Measurements from ENCODE around the gene MAGI3. TPM values are rescaled to one million over a fixed set of nuclear protein-coding genes. Genes with fewer than 3 reads are reported as not detected.

The MAGI3 gene
- total RNA-seq, 1 donor, result 7.3 TPM

DNA sequence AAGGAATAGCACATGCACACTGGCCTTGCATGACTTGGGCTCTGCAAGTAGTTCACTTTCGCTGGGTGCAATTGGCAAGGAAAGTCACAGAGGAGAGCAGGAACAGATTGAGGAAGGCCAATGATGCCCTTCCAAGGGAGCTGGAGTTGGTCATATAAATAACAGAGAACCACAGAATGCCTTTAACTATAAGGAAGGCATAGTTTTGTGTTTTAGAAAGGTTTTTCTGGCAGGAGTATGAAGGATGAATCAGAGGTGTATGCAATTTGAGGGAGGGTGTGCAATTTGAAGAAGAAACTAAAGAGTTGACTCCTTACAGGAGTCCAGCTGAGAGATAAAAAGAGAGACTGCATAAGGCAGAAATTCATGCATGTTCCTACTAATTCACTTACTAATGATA is 256.8 kb downstream of the MAGI3 start:
- no peak overlapping the region for H3K4me3 ChIP-seq (ENCODE audit: low read depth, low read length)
- no peak for TF ChIP-seq CTCF (IDR thresholded peaks at IDR 0.05; ENCODE audit: insufficient read depth, low read depth, low read length)
- DNase-seq (ENCODE audit: low read depth), result no peak

DNA sequence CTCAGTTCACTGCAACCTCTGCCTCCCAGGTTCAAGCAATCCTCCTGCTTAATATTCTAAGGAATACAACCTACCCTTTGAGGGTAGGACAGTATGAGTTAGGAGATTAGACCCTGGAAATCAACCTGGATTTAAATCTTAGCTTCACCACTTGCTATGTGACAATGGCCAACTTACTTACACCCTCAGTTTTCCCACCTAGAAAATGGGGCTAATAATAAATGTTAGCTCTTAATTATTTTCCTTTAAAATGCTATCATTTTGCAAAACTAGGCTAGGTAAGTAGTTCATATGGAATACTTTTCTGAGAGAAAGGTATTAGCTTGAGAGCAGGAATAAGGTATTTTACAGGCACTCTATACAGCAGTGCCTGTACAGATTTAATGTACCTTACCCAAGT is 258.2 kb downstream of the MAGI3 start:
- no peak for TF ChIP-seq CTCF (IDR thresholded peaks at IDR 0.05; ENCODE audit: insufficient read depth, low read depth, low read length)
- no peak for DNase-seq (ENCODE audit: low read depth)
- H3K4me3 ChIP-seq (ENCODE audit: low read depth, low read length), result no peak overlapping the region

DNA sequence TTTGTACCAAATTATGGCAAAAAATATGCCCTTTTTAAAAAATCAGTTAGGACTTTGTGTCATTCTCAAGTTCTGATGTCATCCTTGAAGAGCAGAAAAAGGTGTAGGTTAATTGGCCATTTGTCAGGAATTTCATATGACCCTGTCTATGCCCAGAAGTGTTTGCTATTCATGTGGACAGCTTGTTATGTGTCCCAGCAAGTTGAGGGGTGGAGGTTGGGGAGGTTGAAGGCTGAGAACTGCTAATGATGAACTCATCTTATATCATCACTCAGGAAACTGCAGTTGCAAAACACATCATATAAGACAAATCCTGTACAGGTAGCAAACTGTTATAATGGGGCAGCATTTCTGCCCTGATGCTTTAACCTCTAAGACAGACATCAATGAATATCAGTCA is 262.5 kb downstream of the MAGI3 start:
- DNase-seq (ENCODE audit: low read depth), result no peak

DNA sequence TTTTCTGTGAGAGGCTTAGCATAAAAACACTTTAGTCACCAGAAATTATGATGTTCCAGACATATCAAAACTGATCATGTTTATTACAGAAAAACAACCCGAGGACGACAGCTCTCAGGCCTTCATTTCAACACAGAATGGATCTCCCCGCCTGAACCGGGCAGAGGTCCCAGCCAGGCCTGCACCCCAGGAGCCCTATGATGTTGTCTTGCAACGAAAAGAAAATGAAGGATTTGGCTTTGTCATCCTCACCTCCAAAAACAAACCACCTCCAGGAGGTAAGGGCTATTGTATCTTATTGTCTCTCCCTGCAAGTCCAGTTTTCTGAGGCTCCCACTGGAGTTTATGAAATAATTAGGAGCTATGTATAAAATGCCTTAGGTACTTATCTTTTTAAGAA is 263.4 kb downstream of the MAGI3 start:
- no peak for TF ChIP-seq CTCF (IDR thresholded peaks at IDR 0.05; ENCODE audit: insufficient read depth, low read depth, low read length)
- no peak for DNase-seq (ENCODE audit: low read depth)
- no peak overlapping the region for H3K4me3 ChIP-seq (ENCODE audit: low read depth, low read length)

More for the DNA sequence above, 262.5 kb downstream of the MAGI3 start:
- no peak for TF ChIP-seq CTCF (IDR thresholded peaks at IDR 0.05; ENCODE audit: insufficient read depth, low read depth, low read length)
- H3K4me3 ChIP-seq (ENCODE audit: low read depth, low read length), result no peak overlapping the region

GRCh38 chr1:113654883-113655282 is 264.6 kb downstream of the MAGI3 start:
- TF ChIP-seq CTCF (IDR thresholded peaks at IDR 0.05; ENCODE audit: insufficient read depth, low read depth, low read length), result no peak
- H3K4me3 ChIP-seq (ENCODE audit: low read depth, low read length), result no peak overlapping the region
- no peak for DNase-seq (ENCODE audit: low read depth)

DNA sequence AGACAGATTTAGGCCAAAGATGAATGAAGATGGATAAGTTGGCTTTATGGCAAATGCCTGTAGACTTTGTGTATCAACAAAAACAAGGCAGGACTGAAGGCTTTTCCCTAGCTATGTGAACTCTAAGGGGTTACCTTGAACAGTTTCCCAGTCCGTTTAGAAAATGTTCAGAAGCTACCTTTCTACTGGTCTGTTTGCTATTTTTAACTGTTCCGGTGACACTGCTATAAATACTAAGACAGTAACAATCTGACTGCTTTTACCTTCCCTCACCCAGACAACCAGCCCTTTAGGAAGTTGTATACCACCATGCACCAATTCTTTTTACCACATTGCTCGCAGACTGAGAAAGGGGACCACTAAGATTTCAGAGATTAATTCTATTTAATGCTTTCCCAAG is 266.8 kb downstream of the MAGI3 start:
- TF ChIP-seq CTCF (IDR thresholded peaks at IDR 0.05; ENCODE audit: insufficient read depth, low read depth, low read length), result no peak
- DNase-seq (ENCODE audit: low read depth), result no peak
- H3K4me3 ChIP-seq (ENCODE audit: low read depth, low read length), result no peak overlapping the region

DNA sequence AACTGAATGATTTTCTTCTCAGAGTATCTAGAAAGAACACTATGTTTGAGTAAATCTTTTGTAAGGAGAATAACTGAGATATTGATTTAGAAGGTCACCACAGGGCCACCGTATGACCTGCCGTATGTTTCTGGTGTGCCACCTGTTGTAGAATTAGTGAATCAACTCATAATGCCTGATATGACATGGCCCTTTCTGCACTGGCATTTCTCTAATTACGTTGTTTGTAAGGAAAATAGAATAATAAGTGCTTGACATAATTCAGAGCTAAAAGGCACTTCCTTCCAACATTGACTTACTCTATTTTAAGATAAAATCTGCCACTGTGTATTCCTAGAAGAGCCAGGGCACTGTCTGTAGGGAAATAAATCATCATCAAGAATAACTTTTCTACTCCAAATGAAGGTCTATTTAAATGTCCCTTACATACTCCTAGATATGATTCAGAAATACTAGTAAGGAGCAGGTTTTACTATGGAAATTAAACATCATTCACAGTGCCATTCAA is 267.3 kb downstream of the MAGI3 start:
- no peak for DNase-seq (ENCODE audit: low read depth)
- H3K4me3 ChIP-seq (ENCODE audit: low read depth, low read length), result no peak overlapping the region
- TF ChIP-seq CTCF (IDR thresholded peaks at IDR 0.05; ENCODE audit: insufficient read depth, low read depth, low read length), result no peak
